T-helper 1 cell treated with Interleukin-12 subunit alpha and Interleukin-12 subunit beta and Interleukin-4 antibody, amounts not matched to agents 30 μg/mL and 1 μg/mL, for 36 hours (primary cell): ENCODE measurements around the gene CRACDL.

Source experiments
- H3K27ac Mint-ChIP-seq: one replicate; pipeline ENCODE4 v1.8.0; 2021; ENCODE audit warnings: mild to moderate bottlenecking, mixed read lengths
- H3K27me3 Mint-ChIP-seq: one replicate; pipeline ENCODE4 v1.8.0; 2021; ENCODE audit warnings: low read depth, mixed read lengths
- H3K36me3 Mint-ChIP-seq: one replicate; pipeline ENCODE4 v1.8.0; 2021; ENCODE audit warnings: low read depth, mixed read lengths
- H3K4me1 Mint-ChIP-seq: one replicate; pipeline ENCODE4 v1.8.0; 2021; ENCODE audit warnings: low read depth, mixed read lengths
- H3K4me3 Mint-ChIP-seq: one replicate; pipeline ENCODE4 v1.8.0; 2021; ENCODE audit warnings: mild to moderate bottlenecking, moderate library complexity, mixed read lengths
- H3K9me3 Mint-ChIP-seq: one replicate; pipeline ENCODE4 v1.8.0; 2021; ENCODE audit warnings: mixed read lengths

Gene CRACDL

GRCh38 chr2:98875081-98875728, 60.8 kb downstream of the CRACDL start:
- H3K4me3 Mint-ChIP-seq = no peak overlapping the region
- H3K27ac Mint-ChIP-seq = no peak overlapping the region
- H3K4me1 Mint-ChIP-seq = no peaks in the 10 kb centered on the region

GRCh38 chr2:98874186-98874689, 61.8 kb downstream of the CRACDL start:
- no peaks in the 10 kb centered on the region for H3K9me3 Mint-ChIP-seq
- no peak overlapping the region for H3K4me3 Mint-ChIP-seq
- H3K4me1 Mint-ChIP-seq = no peaks in the 10 kb centered on the region
- H3K27ac Mint-ChIP-seq = no peak overlapping the region
- H3K27me3 Mint-ChIP-seq = no peaks in the 10 kb centered on the region
- no peaks in the 10 kb centered on the region for H3K36me3 Mint-ChIP-seq

More at GRCh38 chr2:98875081-98875728, 60.8 kb downstream of the CRACDL start:
- Mint-ChIP-seq H3K36me3 (no peaks in the 10 kb centered on the region), H3K9me3 (no peaks in the 10 kb centered on the region), H3K27me3 (no peaks in the 10 kb centered on the region)

GRCh38 chr2:98872526-98872925, 63.5 kb downstream of the CRACDL start:
- no peaks in the 10 kb centered on the region for H3K36me3 Mint-ChIP-seq
- no peak overlapping the region for H3K4me3 Mint-ChIP-seq
- no peaks in the 10 kb centered on the region for H3K4me1 Mint-ChIP-seq
- H3K9me3 Mint-ChIP-seq = no peaks in the 10 kb centered on the region
- no peaks in the 10 kb centered on the region for H3K27me3 Mint-ChIP-seq
- no peak overlapping the region for H3K27ac Mint-ChIP-seq

GRCh38 chr2:98871506-98871905, 64.5 kb downstream of the CRACDL start:
- H3K9me3 Mint-ChIP-seq = no peaks in the 10 kb centered on the region
- H3K36me3 Mint-ChIP-seq = no peaks in the 10 kb centered on the region
- H3K27me3 Mint-ChIP-seq = no peaks in the 10 kb centered on the region
- H3K27ac Mint-ChIP-seq = no peak overlapping the region
- no peak overlapping the region for H3K4me3 Mint-ChIP-seq
- no peaks in the 10 kb centered on the region for H3K4me1 Mint-ChIP-seq

- no peaks in the 10 kb centered on the region for H3K4me1 Mint-ChIP-seq
- no peak overlapping the region for H3K27ac Mint-ChIP-seq
Observed at GRCh38 chr2:98870516-98871158, 65.4 kb downstream of the CRACDL start.

GRCh38 chr2:98869870-98870269, 66.2 kb downstream of the CRACDL start:
- Mint-ChIP-seq H3K4me3 (no peak overlapping the region), H3K36me3 (no peaks in the 10 kb centered on the region), H3K4me1 (no peaks in the 10 kb centered on the region), H3K27ac (no peak overlapping the region), H3K9me3 (no peaks in the 10 kb centered on the region), H3K27me3 (no peaks in the 10 kb centered on the region)

More at GRCh38 chr2:98870516-98871158, 65.4 kb downstream of the CRACDL start:
- H3K27me3 Mint-ChIP-seq = no peaks in the 10 kb centered on the region
- no peaks in the 10 kb centered on the region for H3K36me3 Mint-ChIP-seq
- no peak overlapping the region for H3K4me3 Mint-ChIP-seq
- H3K9me3 Mint-ChIP-seq = no peaks in the 10 kb centered on the region

- no peak overlapping the region for H3K27ac Mint-ChIP-seq
- no peaks in the 10 kb centered on the region for H3K9me3 Mint-ChIP-seq
- no peaks in the 10 kb centered on the region for H3K4me1 Mint-ChIP-seq
- no peaks in the 10 kb centered on the region for H3K36me3 Mint-ChIP-seq
- no peak overlapping the region for H3K4me3 Mint-ChIP-seq
- H3K27me3 Mint-ChIP-seq = no peaks in the 10 kb centered on the region
Observed at GRCh38 chr2:98869272-98869641, 66.8 kb downstream of the CRACDL start.

- H3K27ac Mint-ChIP-seq = no peak overlapping the region
Observed at GRCh38 chr2:98868548-98869271, 67.3 kb downstream of the CRACDL start.

GRCh38 chr2:98867539-98868309, 68.3 kb downstream of the CRACDL start:
- Mint-ChIP-seq H3K9me3 (no peaks in the 10 kb centered on the region), H3K27me3 (peaks cover under 1% of the 10 kb centered on the region), H3K4me1 (no peaks in the 10 kb centered on the region), H3K36me3 (no peaks in the 10 kb centered on the region), H3K4me3 (no peak overlapping the region), H3K27ac (no peak overlapping the region)

More at GRCh38 chr2:98868548-98869271, 67.3 kb downstream of the CRACDL start:
- Mint-ChIP-seq H3K4me1 (no peaks in the 10 kb centered on the region), H3K36me3 (no peaks in the 10 kb centered on the region), H3K9me3 (no peaks in the 10 kb centered on the region), H3K27me3 (no peaks in the 10 kb centered on the region), H3K4me3 (no peak overlapping the region)

- Mint-ChIP-seq H3K27ac (no peak overlapping the region), H3K9me3 (peaks cover 10% of the 10 kb centered on the region), H3K4me3 (no peak overlapping the region), H3K4me1 (no peaks in the 10 kb centered on the region), H3K36me3 (peaks cover 3% of the 10 kb centered on the region), H3K27me3 (peaks cover 11% of the 10 kb centered on the region)
Observed at GRCh38 chr2:98866033-98866432, 70.0 kb downstream of the CRACDL start.

GRCh38 chr2:98861601-98862000, 74.4 kb downstream of the CRACDL start:
- H3K36me3 Mint-ChIP-seq = peaks cover 3% of the 10 kb centered on the region
- peaks cover 30% of the 10 kb centered on the region for H3K9me3 Mint-ChIP-seq
- H3K27me3 Mint-ChIP-seq = peaks cover 25% of the 10 kb centered on the region
- no peak overlapping the region for H3K4me3 Mint-ChIP-seq
- no peak overlapping the region for H3K27ac Mint-ChIP-seq
- no peaks in the 10 kb centered on the region for H3K4me1 Mint-ChIP-seq

GRCh38 chr2:98859323-98859722, 76.7 kb downstream of the CRACDL start:
- Mint-ChIP-seq H3K36me3 (peaks cover 3% of the 10 kb centered on the region), H3K4me3 (no peak overlapping the region), H3K4me1 (no peaks in the 10 kb centered on the region), H3K9me3 (peaks cover 38% of the 10 kb centered on the region), H3K27ac (no peak overlapping the region), H3K27me3 (peaks cover 45% of the 10 kb centered on the region)

- H3K36me3 Mint-ChIP-seq = peaks cover 2% of the 10 kb centered on the region
Observed at GRCh38 chr2:98857001-98857400, 79.0 kb downstream of the CRACDL start.

GRCh38 chr2:98854682-98855081, 81.3 kb downstream of the CRACDL start:
- H3K4me1 Mint-ChIP-seq = peaks cover 4% of the 10 kb centered on the region
- H3K36me3 Mint-ChIP-seq = peaks cover 2% of the 10 kb centered on the region
- peaks cover 61% of the 10 kb centered on the region for H3K27me3 Mint-ChIP-seq
- no peak overlapping the region for H3K4me3 Mint-ChIP-seq
- H3K27ac Mint-ChIP-seq = no peak overlapping the region
- H3K9me3 Mint-ChIP-seq = peaks cover 17% of the 10 kb centered on the region

More at GRCh38 chr2:98857001-98857400, 79.0 kb downstream of the CRACDL start:
- H3K4me3 Mint-ChIP-seq = no peak overlapping the region
- no peak overlapping the region for H3K27ac Mint-ChIP-seq
- H3K9me3 Mint-ChIP-seq = peaks cover 30% of the 10 kb centered on the region
- H3K4me1 Mint-ChIP-seq = peaks cover 4% of the 10 kb centered on the region
- H3K27me3 Mint-ChIP-seq = peaks cover 55% of the 10 kb centered on the region
